Measurements from ENCODE around the gene TEAD2.

- no peak for TF ChIP-seq CTCF (conservative IDR thresholded peaks at IDR 0.05; ENCODE audit: low read depth, low read length)
- TF ChIP-seq EZH2phosphoT487 (IDR thresholded peaks at IDR 0.05; ENCODE audit: borderline replicate concordance, low read length): no peak
These were observed 46.7 kb upstream of the TEAD2 start for GRCh38 chr19:49408816-49409440.
